Stimulated activated CD4-positive, alpha-beta T cell treated with anti-CD3 and anti-CD28 coated beads, TNF-alpha, amount 100 ng/mL, for 4 hours (primary cell): ENCODE measurements around the gene PCNX2.
A peak's percentile ranks its signal among the peaks of the same experiment; 100 is the strongest.

ENCODE experiments used
- DNase-seq, 3 experiments: peaks; one replicate each; pipeline ENCODE4 v3.0.0-alpha.2; 2020; ENCODE audit warnings: low read depth in 3 of 3

Gene PCNX2

DNA sequence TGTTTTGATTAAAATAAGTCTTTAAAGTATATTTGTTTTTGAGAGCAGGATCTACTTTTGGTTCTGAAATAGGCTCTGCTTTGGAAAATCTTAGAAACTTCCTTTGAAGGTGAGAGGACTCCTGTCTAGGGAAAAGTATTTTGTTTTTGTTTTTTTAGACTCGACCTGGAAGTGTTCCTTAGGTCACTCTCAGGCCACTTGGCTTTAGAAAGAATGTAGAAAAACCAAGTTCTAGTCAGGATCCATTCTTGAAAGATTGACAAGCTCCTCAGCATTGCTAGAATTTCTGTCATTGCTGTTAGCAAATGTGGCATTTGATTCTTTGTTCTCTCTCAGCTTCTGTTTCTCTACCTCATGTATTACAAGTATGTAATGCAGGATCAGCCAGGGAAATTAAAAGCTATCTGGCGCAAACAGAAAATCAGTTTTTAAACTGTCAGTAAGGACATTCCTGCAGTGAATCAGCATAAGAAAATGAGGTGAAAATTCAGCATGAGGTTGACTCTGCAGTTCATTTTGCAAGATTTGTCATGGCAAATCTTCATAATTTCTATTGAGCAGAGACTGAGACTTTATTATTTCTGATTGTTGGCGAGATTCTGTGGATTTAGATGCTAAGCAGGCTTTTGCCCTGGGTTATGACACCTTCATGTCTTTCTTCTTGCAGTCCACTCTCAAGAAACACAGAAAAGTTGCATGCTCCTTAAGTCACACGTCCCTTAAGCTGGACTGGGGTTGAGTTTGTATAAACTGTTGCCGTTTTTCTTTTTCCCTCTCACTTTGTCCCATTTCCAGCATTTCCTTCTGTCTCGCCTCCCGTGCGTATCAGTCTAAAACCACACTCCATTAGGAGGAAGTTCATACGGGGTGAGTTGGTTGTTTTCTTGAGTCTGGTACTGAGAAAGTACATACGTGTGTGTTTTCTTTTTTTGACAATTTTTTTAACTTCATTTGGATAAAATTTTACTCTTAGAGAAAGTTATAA is 332.5 kb downstream of the PCNX2 start:
- no peak for DNase-seq

DNA sequence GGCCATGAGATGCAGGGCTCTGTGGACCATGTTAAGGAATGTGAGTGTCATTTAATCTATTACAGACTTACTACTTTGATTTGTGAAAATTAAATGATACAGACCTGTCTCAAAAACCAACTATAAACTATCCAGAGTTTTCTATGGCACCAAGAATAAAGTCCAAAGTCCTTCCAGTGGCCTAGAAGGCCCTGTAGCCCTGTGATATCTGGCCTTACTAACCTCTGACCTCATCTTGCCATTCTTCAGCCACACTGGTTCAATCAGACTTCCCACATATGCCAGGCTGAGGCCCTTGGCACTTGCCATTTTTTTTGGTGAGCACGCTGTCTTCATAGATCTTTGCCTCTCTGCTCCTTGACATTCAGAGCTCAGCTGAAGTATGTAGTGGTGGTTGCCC is 337.5 kb downstream of the PCNX2 start:
- DNase-seq, result no peak

DNA sequence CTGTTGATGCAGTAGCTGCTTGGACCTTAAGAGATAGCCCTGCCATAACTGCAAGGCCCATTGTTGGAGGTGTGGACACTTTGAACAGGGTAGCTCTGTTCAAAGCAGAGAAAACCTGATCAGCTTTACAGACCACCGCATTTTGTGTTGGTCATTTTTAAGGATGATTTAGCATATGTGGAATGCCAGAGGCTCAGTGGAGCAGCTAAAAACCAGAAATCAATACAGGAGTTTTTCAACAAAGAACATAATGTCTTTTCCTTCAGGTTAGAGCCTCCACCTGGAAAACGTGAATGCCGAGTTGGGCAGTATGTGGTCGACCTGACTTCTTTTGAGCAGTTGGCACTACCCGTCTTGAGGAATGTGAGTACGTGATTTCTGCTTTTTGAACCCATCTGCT is 339.4 kb downstream of the PCNX2 start:
- no peak for DNase-seq

DNA sequence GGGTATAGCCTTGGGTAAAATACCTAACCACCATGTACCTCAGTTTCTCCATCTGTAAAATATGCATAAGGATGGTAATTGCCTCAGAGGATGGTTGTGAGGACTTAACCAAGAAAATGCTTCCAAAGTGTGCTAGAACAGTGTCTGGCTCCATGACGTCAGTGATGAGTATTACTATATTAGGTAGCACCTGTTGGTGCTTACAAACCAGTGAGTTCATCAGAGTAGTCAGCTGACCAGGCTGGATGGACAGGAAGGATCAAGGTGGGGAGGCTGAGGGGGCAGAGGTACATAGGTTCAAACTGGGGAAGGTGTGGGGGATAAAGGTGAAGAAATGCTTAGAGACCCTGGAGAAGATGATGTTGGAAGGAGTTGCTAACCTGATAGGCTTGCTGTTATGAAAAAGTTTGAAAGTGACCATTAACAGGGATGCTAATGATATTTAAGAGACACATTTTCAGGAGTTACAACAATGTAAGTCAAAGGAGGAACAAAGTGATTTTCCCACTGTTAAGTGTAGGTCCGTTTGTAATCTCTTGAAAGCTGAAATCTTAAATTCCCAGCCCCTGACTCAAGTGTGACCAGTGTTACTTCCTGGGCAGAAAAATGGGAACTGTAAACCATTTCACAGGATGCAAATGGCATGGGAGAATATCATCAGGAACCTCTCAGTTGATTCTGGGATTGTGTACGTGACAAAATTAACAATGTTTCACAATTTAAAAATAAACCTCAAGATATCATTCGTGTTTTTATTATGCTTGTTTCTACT is 340.7 kb downstream of the PCNX2 start:
- no peak for DNase-seq

DNA sequence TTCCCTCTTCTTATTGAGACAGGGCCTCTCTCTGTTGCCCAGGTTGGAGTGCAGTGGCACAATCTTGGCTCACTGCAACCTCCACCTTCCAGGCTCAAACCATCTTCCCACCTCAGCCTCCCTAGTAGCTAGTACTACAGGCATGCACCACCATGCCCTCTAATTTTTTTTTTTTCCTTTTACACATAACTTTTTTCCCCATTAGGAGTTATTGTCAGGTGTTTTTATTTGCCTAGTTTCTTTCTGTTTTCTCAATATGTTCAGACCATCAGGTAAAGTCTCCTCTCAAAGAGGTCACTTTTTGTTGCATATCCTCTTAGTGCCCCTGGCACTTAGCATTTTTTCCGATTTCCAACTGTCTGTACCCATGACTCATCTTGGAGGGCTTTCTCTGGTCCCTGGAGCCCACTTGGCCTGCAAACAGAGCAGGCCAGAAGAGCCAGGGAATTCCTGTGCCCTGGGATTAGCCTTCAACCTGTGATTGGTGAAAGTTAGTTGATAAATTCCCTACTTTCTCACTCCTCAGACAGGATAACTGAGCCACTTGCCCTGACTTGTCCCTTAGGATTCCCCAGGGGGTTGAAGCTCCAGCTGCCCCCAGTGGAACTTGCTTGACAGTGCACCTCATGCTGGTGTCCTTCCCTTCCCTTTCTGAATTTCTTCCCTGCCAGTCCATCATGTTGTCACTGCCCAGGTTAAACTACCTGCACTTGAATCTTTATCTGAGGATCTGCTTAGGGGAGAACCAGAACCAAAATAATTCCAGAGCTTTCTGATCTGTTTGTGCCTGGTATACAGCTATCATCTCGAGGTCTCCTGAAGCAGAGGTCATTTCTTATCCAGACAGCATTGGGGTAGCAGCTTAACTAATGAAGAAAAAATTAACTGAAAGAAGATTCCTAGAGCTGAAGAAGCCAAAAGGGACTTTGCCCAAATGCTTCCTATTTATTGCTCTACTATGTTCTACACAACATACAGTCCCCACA is 342.7 kb downstream of the PCNX2 start:
- DNase-seq, result no peak

DNA sequence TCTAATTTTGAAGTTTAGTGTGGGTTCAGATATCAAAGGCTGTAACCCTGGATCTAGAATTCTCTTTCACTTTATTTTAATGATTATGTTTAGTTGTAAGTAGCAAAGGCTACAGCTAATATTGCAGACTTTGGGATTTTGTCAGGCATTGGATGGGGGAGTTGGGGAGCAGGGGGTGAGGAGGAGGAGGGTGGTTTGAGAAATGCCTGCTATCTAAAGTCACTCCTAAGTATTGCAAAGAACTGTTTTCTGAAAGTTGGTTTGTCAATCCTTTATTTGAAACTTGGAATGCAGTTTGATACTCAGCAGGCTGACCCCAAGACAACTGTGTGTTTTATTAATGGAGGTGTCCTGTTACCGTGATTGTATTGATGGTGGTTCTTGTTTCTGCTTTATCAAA is 343.9 kb downstream of the PCNX2 start:
- DNase-seq, result no peak

DNA sequence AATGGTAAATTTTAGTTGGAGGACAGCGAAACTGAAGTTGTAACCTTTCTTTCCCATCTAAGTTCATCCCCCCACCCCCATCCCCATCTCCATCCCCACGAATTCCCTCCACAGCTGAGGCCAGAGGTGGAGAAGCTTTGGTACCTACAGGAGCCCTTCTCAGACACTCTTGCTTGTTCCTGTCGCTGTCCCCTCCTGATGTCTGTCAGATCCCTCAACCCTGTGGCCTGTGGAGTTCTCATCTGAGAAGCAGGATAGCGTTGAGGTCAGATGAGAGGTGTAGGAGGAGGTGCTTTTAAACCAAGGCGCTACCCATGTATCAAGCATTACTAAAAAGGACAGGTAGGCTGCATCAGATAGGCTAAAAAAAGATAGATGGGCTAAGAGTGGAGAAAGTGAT is 344.3 kb downstream of the PCNX2 start:
- DNase-seq, result no peak

DNA sequence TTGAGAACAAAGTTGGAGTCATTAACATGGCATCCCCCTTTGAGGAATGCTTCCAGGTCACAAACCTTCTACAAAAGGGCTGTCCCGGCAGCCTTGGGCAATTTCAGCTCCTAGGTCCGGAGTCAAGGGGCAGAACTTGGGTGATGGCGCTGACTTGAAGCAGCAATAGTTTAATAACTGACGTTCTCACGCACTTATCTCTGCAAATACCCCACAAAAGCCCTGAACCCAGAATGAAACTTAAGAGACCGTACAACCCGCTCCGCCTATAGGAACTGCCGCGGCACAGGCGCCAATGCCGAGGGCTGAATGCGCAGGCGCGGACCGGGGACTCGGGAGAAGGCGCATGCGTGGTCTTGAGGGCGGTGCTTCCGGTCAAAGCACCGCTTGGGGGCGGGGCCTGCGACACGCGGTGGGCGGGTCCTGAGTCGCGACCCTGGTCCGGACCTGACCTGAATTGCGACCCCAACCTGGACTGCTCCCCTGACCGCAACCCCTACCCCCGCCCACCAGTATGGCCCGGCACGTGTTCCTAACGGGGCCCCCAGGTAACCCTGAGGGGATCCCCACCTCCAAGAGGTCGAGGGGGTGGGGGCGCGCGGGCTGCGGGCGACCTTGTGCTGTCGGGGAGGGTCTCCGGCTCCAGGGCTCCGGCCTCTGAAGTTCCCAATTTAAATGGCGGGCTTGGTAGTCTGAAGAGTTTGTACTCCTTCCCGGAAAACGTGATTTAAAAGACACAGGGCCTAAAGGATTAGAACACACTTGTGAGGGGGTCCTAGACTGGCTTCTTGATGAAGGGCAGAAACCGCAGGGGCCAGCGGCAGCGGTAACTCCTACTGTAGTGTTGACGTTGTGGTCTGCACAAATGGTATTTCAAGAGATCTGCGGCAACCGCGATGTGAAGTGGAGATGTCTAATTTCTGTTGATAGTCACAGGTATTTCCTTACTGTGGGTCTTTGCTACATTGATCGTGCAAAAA is 345.0 kb downstream of the PCNX2 start, which contains the start of gene NTPCR:
Gene NTPCR (plus strand): TSS at position 415 of the 980 bp plus-strand sequence. CDS start 100 bp downstream, at position 515.
- DNase-seq, result peak; percentile 94 to 98 (median 96)

DNA sequence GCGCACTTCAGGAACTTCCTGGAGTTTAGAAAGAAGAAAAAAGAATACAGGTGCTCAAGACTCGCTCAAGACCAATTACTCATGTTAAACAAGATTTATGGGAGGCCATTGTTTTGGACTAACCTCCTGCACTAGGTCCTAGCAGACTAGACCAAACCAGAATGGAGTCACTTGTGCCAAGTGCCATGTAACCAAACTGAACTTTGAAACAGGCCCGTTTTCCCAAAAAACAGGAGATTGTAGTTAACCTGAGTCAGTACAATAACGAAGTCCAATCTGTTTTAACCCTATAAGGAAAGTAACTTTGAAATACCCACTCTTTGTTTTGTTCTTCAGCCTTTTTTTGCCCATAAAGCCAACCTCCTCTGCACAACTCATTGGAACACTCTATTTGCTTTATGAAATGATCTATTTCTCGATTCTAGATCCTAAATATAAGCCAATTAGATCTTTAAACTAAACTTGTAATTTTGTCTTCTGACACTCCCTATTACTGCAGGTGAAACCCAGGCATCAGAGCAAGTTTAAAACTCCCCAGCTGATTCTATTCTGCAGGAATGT is 345.8 kb downstream of the PCNX2 start:
- DNase-seq, result no peak

DNA sequence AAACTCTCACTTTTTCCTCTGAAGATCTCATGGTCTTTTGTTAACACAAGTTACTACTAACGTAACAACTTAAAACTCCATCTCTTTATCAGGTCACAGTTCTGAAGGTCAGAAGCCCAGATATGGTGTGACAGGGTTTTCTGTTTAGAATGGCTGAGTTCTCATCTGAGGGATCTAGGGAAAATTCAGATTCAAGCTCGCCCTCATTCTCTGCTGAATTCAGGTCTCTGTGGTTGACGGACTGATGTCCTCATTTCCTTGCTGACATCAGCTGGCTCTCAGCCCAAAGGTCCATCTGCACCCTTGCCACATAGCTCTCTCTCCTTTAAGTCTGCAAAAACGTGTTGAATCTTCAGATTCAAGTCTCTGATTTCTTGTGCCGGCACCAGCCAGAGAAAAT is 351.2 kb downstream of the PCNX2 start:
- DNase-seq, result no peak

DNA sequence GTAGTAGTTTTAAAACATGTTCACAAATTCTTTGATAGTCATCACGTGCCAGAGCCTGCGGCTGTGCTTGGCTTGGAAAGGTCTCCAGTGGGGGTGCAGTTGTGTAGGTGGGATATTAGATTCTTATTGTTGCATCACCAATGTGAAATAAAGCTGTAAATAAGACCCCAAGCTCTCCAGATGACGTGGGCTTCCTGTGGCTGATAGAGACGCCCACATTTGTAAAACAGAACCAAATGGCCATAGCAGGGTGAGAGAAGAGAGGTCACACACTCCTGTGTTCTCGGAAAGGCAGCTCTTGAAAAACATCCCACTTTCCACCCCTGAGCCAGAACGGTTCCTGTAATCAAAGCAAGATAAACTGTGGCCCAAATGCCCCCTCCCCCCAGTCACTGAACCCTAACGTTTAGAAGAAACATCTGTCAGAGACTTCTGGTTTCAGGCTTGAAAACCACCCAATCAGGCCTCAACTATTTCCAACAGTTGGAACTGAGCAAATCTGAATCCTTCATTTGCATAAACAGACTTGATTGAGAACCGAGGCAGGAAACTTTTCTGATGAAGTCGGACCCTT is 351.8 kb downstream of the PCNX2 start:
- peak in 1 of 3 experiments; percentile 34 for DNase-seq

DNA sequence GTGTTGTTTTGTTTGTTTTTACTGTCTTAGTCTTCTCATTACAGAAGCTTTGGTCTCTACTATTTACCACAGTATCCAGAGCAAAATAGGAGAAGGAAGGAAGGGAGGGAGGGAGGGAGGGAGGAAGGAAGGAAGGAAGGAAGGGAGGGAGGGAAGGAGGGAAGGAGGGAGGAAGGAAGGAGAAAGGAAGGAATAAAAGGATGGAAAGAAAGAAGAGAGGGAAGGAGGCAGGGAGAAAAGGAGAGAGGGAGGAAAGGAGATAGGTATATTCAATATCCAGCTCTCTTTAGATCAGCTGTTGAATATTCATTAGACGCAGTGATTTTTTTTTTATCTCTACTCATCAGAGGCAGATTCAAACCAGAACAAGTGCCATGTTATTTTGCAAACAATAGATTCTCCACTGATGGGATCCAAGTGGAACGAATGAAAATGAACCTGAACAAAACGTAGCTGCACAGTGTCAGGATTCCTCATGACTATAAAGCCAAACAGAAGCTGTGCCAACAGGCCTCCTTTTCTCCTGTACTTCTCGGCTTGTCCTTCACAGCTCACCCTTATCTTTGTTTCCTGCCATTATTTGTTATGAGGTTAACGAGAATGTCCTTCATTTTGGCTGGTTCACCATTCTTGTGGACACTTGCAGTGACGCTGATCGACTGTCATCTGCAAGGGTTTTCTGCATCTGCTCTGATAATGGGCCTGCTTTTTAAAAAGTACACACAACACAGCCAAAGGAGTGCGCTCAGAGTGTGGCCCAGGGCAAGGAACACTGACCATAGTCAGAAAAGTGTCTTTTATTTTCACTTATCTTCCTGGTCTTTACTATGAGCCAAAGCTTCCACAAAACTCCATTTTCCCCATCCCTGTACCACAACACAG is 352.9 kb downstream of the PCNX2 start:
- DNase-seq, result no peak

DNA sequence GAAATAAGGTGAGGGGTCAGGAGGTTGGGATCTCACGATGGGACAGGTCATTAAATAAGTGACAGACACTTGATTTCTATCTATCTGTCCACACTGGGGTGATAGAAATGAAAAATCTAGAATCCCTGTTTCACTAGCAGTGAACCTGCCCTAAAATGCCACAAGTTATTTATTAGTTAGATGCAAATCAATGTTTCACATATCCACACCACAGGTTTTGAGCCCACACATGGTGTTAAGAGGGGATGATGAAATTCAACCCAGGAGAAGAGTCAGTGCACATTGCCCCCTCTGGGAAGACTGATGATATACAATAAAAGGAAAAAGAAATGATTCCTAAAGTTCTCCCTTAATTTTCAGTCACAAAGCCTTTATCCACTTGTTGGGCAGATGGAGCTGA is 355.3 kb downstream of the PCNX2 start:
- no peak for DNase-seq

DNA sequence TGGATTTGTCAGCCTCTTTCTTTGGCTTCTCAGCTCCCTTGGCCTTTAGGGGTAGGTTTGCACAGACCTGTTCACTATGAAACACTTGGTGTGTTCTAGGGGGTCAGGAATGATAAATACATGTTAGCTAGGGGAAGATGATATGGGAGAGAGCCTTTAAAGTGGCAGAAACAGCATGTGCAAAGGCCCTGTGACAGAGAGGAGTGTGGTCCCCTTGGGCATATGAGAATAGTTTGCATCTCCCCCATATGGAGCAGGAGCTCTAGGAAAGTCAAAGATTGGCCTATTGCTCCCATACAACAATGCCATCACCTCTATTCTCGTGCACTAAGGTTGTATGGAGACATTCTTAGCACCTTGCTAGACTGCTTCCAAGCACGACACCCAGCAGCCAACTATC is 355.8 kb downstream of the PCNX2 start:
- DNase-seq, result no peak

DNA sequence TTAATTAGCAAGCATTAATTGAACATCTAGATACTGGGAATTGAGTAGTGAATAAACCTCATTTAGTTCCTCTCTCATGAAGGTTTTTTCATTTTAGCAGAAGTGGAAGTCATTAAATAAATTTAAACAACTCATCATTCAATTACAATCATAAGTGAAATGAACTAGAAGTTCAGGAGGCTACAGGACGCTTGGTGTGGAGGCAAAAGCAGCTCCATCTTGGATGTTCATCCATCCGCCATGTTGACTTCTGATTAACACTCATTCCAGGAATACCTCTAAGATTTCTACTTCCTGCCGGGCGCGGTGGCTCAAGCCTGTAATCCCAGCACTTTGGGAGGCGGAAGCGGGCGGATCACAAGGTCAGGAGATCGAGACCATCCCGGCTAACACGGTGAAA is 356.6 kb downstream of the PCNX2 start:
- no peak for DNase-seq

DNA sequence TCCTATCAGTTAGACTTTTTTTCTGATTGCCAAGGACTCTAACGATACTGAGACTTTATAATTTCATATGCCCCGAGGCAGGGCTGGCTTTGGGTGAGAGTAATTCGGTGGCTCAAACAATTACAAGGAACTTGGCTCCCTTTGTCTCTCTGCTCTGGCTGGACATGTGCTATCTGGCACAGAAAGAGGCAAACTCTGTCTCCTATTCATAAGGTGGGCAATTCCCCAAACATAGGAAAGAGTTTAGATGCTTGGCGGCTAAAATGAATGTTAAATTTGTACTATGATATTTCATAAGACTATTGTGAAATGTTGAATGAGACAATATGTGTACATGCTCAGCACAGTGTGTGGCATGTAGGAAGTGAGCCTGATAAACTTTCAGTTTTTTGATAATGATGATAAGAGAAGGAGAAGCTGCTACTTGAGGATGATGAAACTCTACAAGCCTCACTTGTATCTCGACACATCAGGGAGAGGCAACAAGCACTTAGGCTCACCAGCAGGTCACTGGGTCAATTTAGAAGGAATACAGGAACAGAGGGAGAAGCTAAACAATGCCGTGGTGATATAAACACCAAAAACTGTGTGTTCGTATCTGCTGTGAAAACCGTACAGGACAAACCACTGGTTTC is 357.7 kb downstream of the PCNX2 start:
- no peak for DNase-seq

DNA sequence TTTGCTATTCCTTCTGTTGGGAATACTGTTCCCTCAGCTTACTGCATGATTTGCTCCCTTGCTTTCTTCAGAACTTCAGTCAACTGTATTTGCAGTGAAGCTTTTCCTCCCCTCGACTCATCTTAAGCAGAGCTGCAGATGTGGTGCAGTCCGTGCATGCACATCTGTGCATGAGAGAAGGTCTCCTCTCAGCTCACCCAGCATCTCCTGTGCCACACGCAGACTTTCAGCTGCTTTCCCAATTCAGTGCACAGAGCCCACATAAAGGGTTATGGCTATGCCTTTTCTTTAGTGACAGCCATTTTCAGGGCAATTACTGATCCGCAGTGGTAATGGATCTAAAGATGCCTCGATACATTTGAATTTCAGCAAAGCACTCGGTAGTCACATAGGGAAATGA is 358.6 kb downstream of the PCNX2 start:
- no peak for DNase-seq
